Measurements from ENCODE around the gene UBAC2. TPM values are rescaled to one million over a fixed set of nuclear protein-coding genes. Genes with fewer than 3 reads are reported as not detected.

The UBAC2 gene
- total and polyA plus RNA-seq, 2 donors (not counting 3 experiments of a cell fraction or from before 2014, with no cell fraction given): 45.7 to 54.4 TPM

GRCh38 chr13:99374994-99375737, 174.5 kb downstream of the UBAC2 start:
- intact Hi-C loops (cut with micrococcal nuclease): no loop called here
- Histone ChIP-seq H3K4me1 (ENCODE audit: control insufficient read depth, extremely low read depth, insufficient read depth, low read length) (no peaks in the 10 kb centered on the region), H3K36me3 (ENCODE audit: control insufficient read depth in 2 of 2, extremely low read depth in 1 of 2, insufficient read depth in 2 of 2, low read length in 2 of 2) (peaks cover 2 to 3% of the 10 kb centered on the region in 2 experiments), H3K9ac (replicated peaks; ENCODE audit: extremely low read depth, insufficient read depth, low read length) (no peak overlapping the region), H3K27me3 (ENCODE audit: control insufficient read depth in 2 of 2, insufficient read depth in 2 of 2, low read length in 2 of 2) (no peaks in the 10 kb centered on the region), H3K27ac (ENCODE audit: insufficient read depth, low read depth, low read length) (no peak overlapping the region), H2AFZ (ENCODE audit: low read depth, low read length) (no peak overlapping the region), H4K20me1 (replicated peaks; ENCODE audit: control insufficient read depth, extremely low read depth, insufficient read depth, low read length) (no peaks in the 10 kb centered on the region), H3K9me1 (replicated peaks; ENCODE audit: control insufficient read depth, extremely low read depth, insufficient read depth, low read length) (no peaks in the 10 kb centered on the region), H3K79me2 (ENCODE audit: control insufficient read depth, insufficient read depth, low read length) (no peaks in the 10 kb centered on the region), H3K4me3 (replicated peaks in 1 of 3; ENCODE audit: insufficient read depth in 1 of 3, low read depth in 1 of 3, low read length in 3 of 3) (no peak overlapping the region), H3K4me2 (ENCODE audit: insufficient read depth, low read length) (no peak overlapping the region), H3K9me3 (replicated peaks; ENCODE audit: control insufficient read depth, insufficient read depth, low read length) (no peaks in the 10 kb centered on the region)
- no TSS peak for BruUV-seq (replicated peaks)
- dilution Hi-C loops (cut with MboI; ENCODE audit: extremely low pct_ligation_motif_present, low sequenced_read_pairs): no loop called here
- TF ChIP-seq EZH2 (IDR thresholded peaks at IDR 0.05; ENCODE audit: borderline replicate concordance, low read depth, low read length, severe bottlenecking) (no peak), GATA2 (IDR thresholded peaks at IDR 0.05; ENCODE audit: insufficient read depth, insufficient read length, low read depth, low read length) (no peak), POLR2A (IDR thresholded peaks at IDR 0.05; ENCODE audit: low read depth, low read length) (no peak), POLR2AphosphoS5 (IDR thresholded peaks at IDR 0.05; ENCODE audit: insufficient read depth, low read depth, low read length) (no peak), JUN (IDR thresholded peaks at IDR 0.05; ENCODE audit: borderline replicate concordance, insufficient read depth, insufficient read length, low read depth) (no peak), MYC (IDR thresholded peaks at IDR 0.05; ENCODE audit: low read depth, low read length) (no peak), FOS (IDR thresholded peaks at IDR 0.05; ENCODE audit: borderline replicate concordance, insufficient read depth, low read length) (no peak)
- TF ChIP-seq, protein P1, sequence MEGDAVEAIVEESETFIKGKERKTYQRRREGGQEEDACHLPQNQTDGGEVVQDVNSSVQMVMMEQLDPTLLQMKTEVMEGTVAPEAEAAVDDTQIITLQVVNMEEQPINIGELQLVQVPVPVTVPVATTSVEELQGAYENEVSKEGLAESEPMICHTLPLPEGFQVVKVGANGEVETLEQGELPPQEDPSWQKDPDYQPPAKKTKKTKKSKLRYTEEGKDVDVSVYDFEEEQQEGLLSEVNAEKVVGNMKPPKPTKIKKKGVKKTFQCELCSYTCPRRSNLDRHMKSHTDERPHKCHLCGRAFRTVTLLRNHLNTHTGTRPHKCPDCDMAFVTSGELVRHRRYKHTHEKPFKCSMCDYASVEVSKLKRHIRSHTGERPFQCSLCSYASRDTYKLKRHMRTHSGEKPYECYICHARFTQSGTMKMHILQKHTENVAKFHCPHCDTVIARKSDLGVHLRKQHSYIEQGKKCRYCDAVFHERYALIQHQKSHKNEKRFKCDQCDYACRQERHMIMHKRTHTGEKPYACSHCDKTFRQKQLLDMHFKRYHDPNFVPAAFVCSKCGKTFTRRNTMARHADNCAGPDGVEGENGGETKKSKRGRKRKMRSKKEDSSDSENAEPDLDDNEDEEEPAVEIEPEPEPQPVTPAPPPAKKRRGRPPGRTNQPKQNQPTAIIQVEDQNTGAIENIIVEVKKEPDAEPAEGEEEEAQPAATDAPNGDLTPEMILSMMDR (IDR thresholded peaks at IDR 0.05; ENCODE audit: extremely low read depth in 1 of 2, insufficient read depth in 1 of 2, low read depth in 1 of 2, low read length in 2 of 2): no peak
- TF ChIP-seq, protein P2, sequence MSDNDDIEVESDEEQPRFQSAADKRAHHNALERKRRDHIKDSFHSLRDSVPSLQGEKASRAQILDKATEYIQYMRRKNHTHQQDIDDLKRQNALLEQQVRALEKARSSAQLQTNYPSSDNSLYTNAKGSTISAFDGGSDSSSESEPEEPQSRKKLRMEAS (IDR thresholded peaks at IDR 0.05; ENCODE audit: insufficient read depth, insufficient read length): no peak
- FAIRE-seq (no peak), DNase-seq (ENCODE audit: low read depth, low spot score) (no peak)
- ChIA-PET CTCF (interaction anchor here (0.7 kb wide), 2 partner anchors 13 to 321 kb away, joined by 3 read pairs; no protein-coding TSS in a partner anchor), POLR2A (interaction anchor here (0.7 kb wide), 1 partner anchor 49 kb away, joined by 5 read pairs; no protein-coding TSS in a partner anchor)
